Measurements from ENCODE around the gene CNTN5.

The CNTN5 gene

GRCh38 chr11:99932684-99933083 is 911.9 kb downstream of the CNTN5 start:
- no peak for DNase-seq (ENCODE audit: low read depth)

GRCh38 chr11:99934008-99934407 is 913.3 kb downstream of the CNTN5 start:
- DNase-seq (ENCODE audit: low read depth) = no peak

GRCh38 chr11:99937330-99937729 is 916.6 kb downstream of the CNTN5 start:
- no peak for DNase-seq (ENCODE audit: low read depth)

- DNase-seq (ENCODE audit: low read depth) = no peak
Measured at GRCh38 chr11:99952816-99953215, 932.1 kb downstream of the CNTN5 start.

- no peak for DNase-seq (ENCODE audit: low read depth)
Measured at GRCh38 chr11:99960536-99960935, 939.8 kb downstream of the CNTN5 start.

GRCh38 chr11:99968336-99968735 is 947.6 kb downstream of the CNTN5 start:
- no peak for DNase-seq (ENCODE audit: low read depth)

- DNase-seq (ENCODE audit: low read depth) = no peak
Measured at GRCh38 chr11:99973993-99974392, 953.2 kb downstream of the CNTN5 start.

GRCh38 chr11:99979042-99979441 is 958.3 kb downstream of the CNTN5 start:
- no peak for DNase-seq (ENCODE audit: low read depth)

- DNase-seq (ENCODE audit: low read depth) = no peak
Measured at GRCh38 chr11:99987821-99988470, 967.2 kb downstream of the CNTN5 start.

- no peak for DNase-seq (ENCODE audit: low read depth)
Measured at GRCh38 chr11:99988471-99988837, 967.7 kb downstream of the CNTN5 start.

GRCh38 chr11:100003985-100004384 is 983.2 kb downstream of the CNTN5 start:
- no peak for DNase-seq (ENCODE audit: low read depth)

GRCh38 chr11:100004541-100004940 is 983.8 kb downstream of the CNTN5 start:
- DNase-seq (ENCODE audit: low read depth) = no peak

- no peak for DNase-seq (ENCODE audit: low read depth)
Measured at GRCh38 chr11:100008417-100008816, 987.7 kb downstream of the CNTN5 start.

GRCh38 chr11:100009728-100010127 is 989.0 kb downstream of the CNTN5 start:
- DNase-seq (ENCODE audit: low read depth) = no peak

GRCh38 chr11:100010393-100010792 is 989.6 kb downstream of the CNTN5 start:
- no peak for DNase-seq (ENCODE audit: low read depth)

- no peak for DNase-seq (ENCODE audit: low read depth)
Measured at GRCh38 chr11:100011697-100012096, 990.9 kb downstream of the CNTN5 start.

GRCh38 chr11:100013011-100013410 is 992.3 kb downstream of the CNTN5 start:
- DNase-seq (ENCODE audit: low read depth) = no peak

- no peak for DNase-seq (ENCODE audit: low read depth)
Measured at GRCh38 chr11:100031973-100032372, 1011.2 kb downstream of the CNTN5 start.

GRCh38 chr11:100061006-100061405 is 1040.3 kb downstream of the CNTN5 start:
- DNase-seq (ENCODE audit: low read depth) = no peak

- DNase-seq (ENCODE audit: low read depth) = no peak
Measured at GRCh38 chr11:100066399-100066798, 1045.7 kb downstream of the CNTN5 start.

GRCh38 chr11:100068116-100068515 is 1047.4 kb downstream of the CNTN5 start:
- no peak for DNase-seq (ENCODE audit: low read depth)

GRCh38 chr11:100072131-100072530 is 1051.4 kb downstream of the CNTN5 start:
- no peak for DNase-seq (ENCODE audit: low read depth)

- no peak for DNase-seq (ENCODE audit: low read depth)
Measured at GRCh38 chr11:100080381-100080780, 1059.6 kb downstream of the CNTN5 start.

GRCh38 chr11:100080821-100081220 is 1060.1 kb downstream of the CNTN5 start:
- no peak for DNase-seq (ENCODE audit: low read depth)

- DNase-seq (ENCODE audit: low read depth) = no peak
Measured at GRCh38 chr11:100093698-100094097, 1072.9 kb downstream of the CNTN5 start.
